ENCODE data around the gene RBM24. TPM values are rescaled to one million over a fixed set of nuclear protein-coding genes. Genes with fewer than 3 reads are reported as not detected.
"Not testable (repeated sequence)": the region's sequence is repeated elsewhere in the genome, so short reads cannot be mapped to it uniquely, and the experiment has no call there.

Gene RBM24
- total and polyA plus RNA-seq, 2 donors from 2014 or later = 0.47 to 1.5 TPM

DNA sequence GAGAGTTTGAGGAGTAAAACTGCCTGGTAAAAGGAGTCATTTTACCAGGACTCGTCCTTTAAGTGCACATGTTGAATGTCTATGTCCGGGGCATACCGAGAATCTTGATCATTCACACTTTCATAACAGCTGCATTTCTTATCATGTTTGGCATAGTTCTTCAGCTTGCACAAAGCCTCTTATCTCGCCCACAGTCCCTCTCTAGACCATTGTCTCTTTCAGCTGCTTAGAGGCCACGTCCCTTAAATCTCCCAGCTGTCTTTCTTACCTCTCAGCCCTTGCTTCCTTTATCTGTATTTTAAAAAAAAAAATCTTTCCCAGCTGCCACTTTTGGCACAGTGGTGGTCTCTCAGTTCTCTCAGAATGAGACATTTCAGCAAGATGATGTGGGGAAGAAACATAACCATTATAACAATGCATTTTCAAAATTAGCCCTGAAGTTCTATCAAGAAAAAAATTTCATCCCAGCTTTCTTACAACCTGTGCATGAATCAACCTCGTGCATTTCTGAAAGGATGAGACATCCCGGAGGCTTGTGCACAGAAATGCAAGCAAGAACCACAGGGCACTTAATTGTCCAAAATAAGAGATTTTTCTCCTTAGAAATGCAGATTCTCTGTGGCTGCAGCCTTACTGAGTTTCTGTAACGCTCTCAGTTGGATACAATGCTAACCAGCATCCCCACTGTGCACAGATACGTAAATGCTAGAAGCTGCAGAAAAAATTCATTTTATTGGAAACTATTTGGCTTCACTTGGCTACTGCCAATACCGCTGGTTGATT is 24.2 kb downstream of the RBM24 start:
- Histone ChIP-seq H3K4me1 (ENCODE audit: control insufficient read depth in 2 of 3, insufficient read depth in 2 of 3, low read depth in 1 of 3, low read length in 3 of 3) (no peaks in the 10 kb centered on the region), H3K27me3 (ENCODE audit: control insufficient read depth, insufficient read depth, low read length) (no peaks in the 10 kb centered on the region), H3K4me3 (ENCODE audit: low read length in 3 of 3) (no peak overlapping the region), H3K9me3 (ENCODE audit: control insufficient read depth in 2 of 3, insufficient read depth in 1 of 3, low read length in 3 of 3) (no peaks in the 10 kb centered on the region), H3K9ac (ENCODE audit: low read length in 3 of 3) (no peak overlapping the region), H3K36me3 (ENCODE audit: control insufficient read depth in 2 of 3, insufficient read depth in 3 of 3, low read length in 3 of 3) (no peaks in the 10 kb centered on the region), H3K27ac (ENCODE audit: low read depth in 2 of 2, low read length in 2 of 2) (no peak overlapping the region)
- FAIRE-seq (no peak), DNase-seq (no peak)
- TF ChIP-seq, protein P1, sequence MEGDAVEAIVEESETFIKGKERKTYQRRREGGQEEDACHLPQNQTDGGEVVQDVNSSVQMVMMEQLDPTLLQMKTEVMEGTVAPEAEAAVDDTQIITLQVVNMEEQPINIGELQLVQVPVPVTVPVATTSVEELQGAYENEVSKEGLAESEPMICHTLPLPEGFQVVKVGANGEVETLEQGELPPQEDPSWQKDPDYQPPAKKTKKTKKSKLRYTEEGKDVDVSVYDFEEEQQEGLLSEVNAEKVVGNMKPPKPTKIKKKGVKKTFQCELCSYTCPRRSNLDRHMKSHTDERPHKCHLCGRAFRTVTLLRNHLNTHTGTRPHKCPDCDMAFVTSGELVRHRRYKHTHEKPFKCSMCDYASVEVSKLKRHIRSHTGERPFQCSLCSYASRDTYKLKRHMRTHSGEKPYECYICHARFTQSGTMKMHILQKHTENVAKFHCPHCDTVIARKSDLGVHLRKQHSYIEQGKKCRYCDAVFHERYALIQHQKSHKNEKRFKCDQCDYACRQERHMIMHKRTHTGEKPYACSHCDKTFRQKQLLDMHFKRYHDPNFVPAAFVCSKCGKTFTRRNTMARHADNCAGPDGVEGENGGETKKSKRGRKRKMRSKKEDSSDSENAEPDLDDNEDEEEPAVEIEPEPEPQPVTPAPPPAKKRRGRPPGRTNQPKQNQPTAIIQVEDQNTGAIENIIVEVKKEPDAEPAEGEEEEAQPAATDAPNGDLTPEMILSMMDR (IDR thresholded peaks at IDR 0.05; ENCODE audit: borderline replicate concordance, extremely low read depth, insufficient read depth) = no peak
- intact Hi-C loops (cut with DNase I) = no loop called here

DNA sequence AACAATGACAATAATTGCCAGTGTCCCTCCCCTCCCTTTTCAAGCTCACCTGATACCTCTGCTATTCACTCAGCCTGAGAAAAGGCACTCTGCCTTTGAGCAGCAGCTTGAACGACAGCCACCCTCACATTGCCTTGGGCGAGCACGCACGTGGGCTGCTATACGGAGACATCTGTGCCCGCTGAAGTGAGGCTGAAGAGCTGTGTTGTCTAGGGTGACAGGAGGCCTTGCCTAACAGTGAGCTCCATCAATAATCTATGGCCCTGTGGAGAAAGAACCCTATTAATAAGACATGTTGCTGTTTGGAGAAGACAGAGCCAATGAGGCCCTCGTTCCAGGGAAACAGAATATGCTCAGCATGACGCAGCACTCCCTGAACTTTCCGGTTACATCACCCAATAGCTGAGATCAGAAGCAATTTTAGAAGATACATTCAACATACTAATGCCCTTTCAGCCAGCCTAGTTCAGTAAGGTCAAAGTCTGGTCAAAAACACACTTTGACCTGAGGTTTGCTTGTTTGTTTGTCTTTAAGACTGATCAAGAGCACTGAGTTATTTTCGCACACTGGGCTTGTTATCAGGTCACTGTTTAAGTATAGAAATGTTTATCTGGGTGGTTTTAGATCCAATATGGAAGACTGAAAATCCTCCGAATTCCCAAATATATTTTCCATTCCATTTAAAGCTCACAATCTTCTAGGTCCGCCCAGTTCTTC is 30.6 kb downstream of the RBM24 start:
- Histone ChIP-seq H3K9ac (ENCODE audit: low read length in 3 of 3) (no peak overlapping the region), H3K9me3 (ENCODE audit: control insufficient read depth in 2 of 3, insufficient read depth in 1 of 3, low read length in 3 of 3) (no peaks in the 10 kb centered on the region), H3K27me3 (ENCODE audit: control insufficient read depth, insufficient read depth, low read length) (no peaks in the 10 kb centered on the region), H3K4me1 (ENCODE audit: control insufficient read depth in 2 of 3, insufficient read depth in 2 of 3, low read depth in 1 of 3, low read length in 3 of 3) (peaks cover 0 to 2% (median 0%) of the 10 kb centered on the region in 3 donors), H3K4me3 (ENCODE audit: low read length in 3 of 3) (peak overlapping the region in 1 of 3 donors; percentile 21), H3K36me3 (ENCODE audit: control insufficient read depth in 2 of 3, insufficient read depth in 3 of 3, low read length in 3 of 3) (no peaks in the 10 kb centered on the region), H3K27ac (ENCODE audit: low read depth in 2 of 2, low read length in 2 of 2) (no peak overlapping the region)
- DNase-seq (peak in 3 of 5 donors; percentile 25 to 42 (median 29)), FAIRE-seq (no peak)
- intact Hi-C loops (cut with DNase I) = no loop called here
- TF ChIP-seq, protein P1 (IDR thresholded peaks at IDR 0.05; ENCODE audit: borderline replicate concordance, extremely low read depth, insufficient read depth) = no peak

GRCh38 chr6:17313238-17313637 is 32.1 kb downstream of the RBM24 start:
- H3K4me1 ChIP-seq (ENCODE audit: control insufficient read depth in 2 of 3, insufficient read depth in 2 of 3, low read depth in 1 of 3, low read length in 3 of 3); H3K27ac ChIP-seq (ENCODE audit: low read depth in 2 of 2, low read length in 2 of 2); H3K9me3 ChIP-seq (ENCODE audit: control insufficient read depth in 2 of 3, insufficient read depth in 1 of 3, low read length in 3 of 3); intact Hi-C loops (cut with DNase I); H3K9ac ChIP-seq (ENCODE audit: low read length in 3 of 3); FAIRE-seq; H3K4me3 ChIP-seq (ENCODE audit: low read length in 3 of 3); H3K27me3 ChIP-seq (ENCODE audit: control insufficient read depth, insufficient read depth, low read length); DNase-seq; H3K36me3 ChIP-seq (ENCODE audit: control insufficient read depth in 2 of 3, insufficient read depth in 3 of 3, low read length in 3 of 3): not testable (repeated sequence)

- Histone ChIP-seq H3K27ac (ENCODE audit: low read depth in 2 of 2, low read length in 2 of 2) (no peak overlapping the region), H3K9me3 (ENCODE audit: control insufficient read depth in 2 of 3, insufficient read depth in 1 of 3, low read length in 3 of 3) (no peaks in the 10 kb centered on the region), H3K27me3 (ENCODE audit: control insufficient read depth, insufficient read depth, low read length) (no peaks in the 10 kb centered on the region), H3K4me3 (ENCODE audit: low read length in 3 of 3) (no peak overlapping the region), H3K9ac (ENCODE audit: low read length in 3 of 3) (no peak overlapping the region), H3K4me1 (ENCODE audit: control insufficient read depth in 2 of 3, insufficient read depth in 2 of 3, low read depth in 1 of 3, low read length in 3 of 3) (peaks cover 0 to 2% (median 0%) of the 10 kb centered on the region in 3 donors), H3K36me3 (ENCODE audit: control insufficient read depth in 2 of 3, insufficient read depth in 3 of 3, low read length in 3 of 3) (no peaks in the 10 kb centered on the region)
- FAIRE-seq (no peak), DNase-seq (no peak)
- TF ChIP-seq, protein P1 (IDR thresholded peaks at IDR 0.05; ENCODE audit: borderline replicate concordance, extremely low read depth, insufficient read depth) = no peak
- intact Hi-C loops (cut with DNase I) = no loop called here
Measured at GRCh38 chr6:17313971-17314370, 32.8 kb downstream of the RBM24 start.
